ENCODE data around the gene IMMP2L.

DNA sequence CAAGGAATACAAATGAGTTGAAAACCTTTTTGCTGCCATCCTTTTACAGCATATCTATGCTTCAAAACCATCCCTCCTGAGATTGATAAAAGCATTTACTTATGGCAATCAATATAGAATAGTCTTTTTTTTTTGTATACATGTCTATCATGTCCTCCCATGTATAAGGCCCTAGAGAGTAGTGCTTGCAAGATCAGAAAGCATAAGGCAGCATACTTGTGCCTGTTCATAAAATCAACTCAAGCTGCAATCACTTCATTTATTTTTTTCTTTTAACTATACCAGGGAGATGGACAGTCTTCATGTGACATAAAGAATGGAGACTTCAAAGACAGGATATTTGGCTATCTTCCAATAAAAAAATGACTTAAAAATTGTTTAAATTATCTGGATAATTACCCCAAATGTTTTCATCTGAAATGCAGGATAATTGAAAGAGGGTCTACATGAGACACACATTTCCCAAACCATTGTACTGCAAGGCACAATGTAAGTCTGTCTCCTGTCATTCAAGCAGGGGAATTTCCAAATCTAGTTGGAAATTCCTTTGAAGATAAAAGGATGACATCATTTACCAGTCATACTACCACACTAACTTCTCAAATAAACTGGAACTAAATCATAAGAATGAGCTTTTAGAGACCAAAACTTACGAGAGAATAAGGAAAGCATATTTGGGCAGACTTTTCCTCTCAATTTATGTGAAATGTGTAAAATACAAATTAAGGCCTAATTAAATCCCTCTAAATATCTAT, 448.9 kb downstream of the IMMP2L start:
- TF ChIP-seq, protein P1, sequence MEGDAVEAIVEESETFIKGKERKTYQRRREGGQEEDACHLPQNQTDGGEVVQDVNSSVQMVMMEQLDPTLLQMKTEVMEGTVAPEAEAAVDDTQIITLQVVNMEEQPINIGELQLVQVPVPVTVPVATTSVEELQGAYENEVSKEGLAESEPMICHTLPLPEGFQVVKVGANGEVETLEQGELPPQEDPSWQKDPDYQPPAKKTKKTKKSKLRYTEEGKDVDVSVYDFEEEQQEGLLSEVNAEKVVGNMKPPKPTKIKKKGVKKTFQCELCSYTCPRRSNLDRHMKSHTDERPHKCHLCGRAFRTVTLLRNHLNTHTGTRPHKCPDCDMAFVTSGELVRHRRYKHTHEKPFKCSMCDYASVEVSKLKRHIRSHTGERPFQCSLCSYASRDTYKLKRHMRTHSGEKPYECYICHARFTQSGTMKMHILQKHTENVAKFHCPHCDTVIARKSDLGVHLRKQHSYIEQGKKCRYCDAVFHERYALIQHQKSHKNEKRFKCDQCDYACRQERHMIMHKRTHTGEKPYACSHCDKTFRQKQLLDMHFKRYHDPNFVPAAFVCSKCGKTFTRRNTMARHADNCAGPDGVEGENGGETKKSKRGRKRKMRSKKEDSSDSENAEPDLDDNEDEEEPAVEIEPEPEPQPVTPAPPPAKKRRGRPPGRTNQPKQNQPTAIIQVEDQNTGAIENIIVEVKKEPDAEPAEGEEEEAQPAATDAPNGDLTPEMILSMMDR (IDR thresholded peaks at IDR 0.05; ENCODE audit: insufficient read depth, low read length, poor library complexity, severe bottlenecking) = no peak
- TF ChIP-seq EZH2phosphoT487 (conservative IDR thresholded peaks at IDR 0.05; ENCODE audit: low read length) = no peak

Measured in SU-DHL-6 (cell line).